Embryonic facial prominence (tissue), 1 donor: ENCODE data around the gene LRRC15.

Experiments used
- DNase-seq: peaks from one replicate; pipeline ENCODE4 v3.0.0-alpha.2; 2016; ENCODE audit errors: extremely low spot score

LRRC15 gene

DNA sequence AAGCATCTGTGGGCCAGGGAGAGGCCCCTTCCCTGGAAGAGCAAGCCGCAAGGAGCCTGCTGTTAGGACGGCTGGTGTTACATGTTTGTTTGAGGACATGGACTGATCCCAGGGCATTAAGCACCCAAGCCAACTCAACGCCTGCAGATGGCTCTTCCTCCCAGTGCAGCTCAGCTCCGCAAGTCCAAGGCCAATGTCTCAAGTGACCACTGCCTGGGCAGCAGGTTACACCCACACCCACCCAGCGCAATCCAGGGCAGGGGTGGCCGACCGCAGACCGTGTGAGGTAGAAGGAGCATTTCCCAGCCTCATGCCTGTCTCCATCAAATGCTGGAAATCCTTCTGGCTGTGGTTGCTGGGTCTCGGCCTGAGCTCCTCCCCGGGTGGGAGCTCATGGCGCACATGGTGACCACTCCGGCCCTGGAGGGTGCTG, 15.0 kb upstream of the LRRC15 start:
- no peak for DNase-seq

DNA sequence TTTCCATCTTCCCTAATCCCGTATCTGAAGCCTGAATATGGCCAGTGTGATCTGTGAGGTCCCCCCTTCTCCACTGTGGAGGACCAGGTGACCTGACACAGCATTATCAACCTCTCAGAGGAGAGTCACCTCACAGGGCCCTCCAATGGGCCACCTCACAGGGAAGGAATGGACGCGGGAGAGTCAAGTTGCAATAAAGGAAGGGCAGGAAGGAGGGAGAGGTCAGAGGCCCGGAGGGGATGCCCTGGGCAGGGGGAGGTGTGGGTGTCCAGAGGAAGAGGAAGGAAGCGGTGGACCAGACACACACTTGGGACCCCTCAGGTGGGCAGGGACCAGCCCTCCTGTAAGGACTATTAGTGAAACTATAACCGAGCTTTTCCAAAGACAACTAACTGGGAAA, 14.6 kb upstream of the LRRC15 start:
- no peak for DNase-seq

DNA sequence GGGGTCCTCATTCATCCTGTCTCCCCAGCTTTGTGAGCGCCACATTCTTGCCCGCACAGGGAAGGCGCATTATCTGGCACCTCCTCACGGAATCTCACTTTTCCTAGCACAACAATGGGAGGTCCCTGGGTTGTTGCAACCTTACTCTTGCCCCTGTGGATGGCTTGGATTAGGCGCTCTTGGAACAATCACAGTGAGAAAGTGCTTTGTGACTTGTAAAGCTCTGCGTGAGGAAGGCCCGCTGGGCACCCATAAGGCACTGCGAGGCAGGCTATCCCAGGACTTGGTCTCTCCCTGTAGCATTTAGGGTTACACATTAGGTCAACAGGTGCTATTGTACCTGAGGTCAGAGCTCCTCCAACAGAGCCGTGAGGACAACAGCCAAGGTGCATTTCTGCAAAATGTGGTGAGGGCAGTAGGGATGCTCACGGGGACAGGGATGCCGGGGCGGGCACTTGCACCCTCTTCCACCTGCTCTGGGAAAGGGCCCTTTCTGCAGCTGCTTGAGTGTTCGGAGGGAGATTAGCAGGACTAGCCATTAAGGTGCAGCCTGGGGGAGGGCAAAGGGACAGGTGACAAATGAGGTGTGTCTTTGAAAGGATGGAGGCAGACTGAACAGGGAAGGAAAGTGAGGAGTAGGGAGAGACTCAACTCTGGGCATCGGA, 13.9 kb upstream of the LRRC15 start:
- DNase-seq = no peak

DNA sequence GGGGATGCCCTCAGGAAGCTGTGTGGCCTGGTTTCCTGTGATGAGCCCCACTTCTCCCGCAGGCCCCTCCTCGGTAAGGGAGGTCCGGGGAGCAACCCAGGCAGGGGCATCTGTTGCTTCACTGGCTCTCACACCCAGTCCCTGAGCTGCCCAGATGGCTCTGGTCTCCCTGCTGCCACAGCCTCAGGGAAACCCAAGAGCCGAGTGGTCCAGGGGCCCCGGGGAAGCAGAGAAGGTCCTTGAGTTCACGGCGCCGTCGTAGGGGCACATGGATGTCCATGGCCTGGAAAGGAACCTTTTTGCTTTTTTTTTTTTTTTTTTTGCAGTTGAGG, 13.3 kb upstream of the LRRC15 start:
- DNase-seq = no peak

DNA sequence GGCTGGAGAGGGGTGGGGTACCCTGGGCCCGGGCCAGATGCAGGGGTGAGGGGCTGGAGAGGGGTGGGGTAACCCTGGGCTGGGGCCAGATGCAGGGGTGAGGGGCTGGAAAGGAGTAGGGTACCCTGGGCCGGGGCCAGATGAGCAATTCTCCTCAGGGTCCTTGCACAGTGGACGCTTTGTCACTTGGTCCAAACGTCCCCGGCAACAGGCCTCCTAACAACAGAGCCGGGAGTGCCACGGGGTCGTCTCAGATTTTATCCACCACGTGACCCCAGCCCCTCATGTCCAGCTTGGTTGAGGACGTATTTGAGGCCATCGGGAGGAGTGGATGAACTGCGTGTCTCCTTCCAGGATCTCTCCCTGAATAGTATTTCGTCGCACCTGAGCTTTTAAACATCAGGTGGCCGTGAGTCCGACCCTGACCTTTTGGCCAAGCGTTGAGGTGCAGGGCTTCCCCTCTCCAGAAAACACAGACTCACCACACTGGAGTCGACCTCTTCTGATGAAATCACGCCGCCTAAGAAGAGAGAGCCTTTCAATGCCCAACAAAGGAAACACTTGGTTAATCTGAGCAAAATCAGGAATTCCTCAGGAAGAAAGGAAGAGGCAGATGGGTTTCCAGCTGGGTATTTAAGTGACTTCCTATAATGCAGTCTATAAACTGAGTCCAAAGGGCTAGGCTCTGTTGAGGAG, 12.8 kb upstream of the LRRC15 start:
- DNase-seq = no peak

DNA sequence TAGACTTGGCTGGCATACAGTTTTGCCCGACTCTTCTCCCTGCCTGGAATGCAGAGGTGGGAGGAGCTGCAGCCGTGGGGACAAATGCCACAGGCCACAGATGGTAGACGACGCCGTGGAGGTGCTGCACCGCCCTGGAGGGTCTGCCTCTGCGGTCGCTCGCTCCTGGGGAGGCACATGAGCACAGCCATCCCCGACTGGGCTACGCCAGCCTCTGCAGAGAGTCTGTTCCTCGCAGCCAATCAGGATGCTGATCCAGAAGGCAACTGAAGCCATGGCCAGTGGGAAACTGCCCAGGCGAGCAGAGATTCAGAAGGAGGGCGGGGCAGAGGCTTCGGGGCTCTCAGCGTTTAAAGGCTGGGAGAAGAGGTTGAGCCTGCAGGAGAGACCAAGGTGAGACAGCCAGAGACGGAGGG, 11.9 kb upstream of the LRRC15 start:
- DNase-seq = no peak

DNA sequence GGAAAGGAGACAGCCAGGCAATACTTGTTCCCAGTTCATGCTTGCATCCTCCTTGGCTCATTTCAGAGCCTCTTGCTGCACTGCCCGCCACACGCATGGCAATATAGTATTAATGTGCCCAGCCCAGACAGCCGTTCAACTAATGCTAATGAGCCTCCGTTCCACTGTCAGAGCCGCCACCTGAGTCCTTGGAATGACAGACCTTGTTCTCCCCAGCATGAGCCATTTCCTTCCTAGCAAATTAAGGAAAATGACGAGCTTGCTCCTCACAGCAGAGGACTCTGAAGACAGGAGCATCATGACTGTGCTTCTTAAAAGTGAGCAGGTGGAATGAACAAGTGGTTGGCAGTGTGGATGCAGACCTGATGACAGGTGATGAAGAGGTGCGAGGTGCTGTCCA, 10.8 kb upstream of the LRRC15 start:
- DNase-seq = no peak

DNA sequence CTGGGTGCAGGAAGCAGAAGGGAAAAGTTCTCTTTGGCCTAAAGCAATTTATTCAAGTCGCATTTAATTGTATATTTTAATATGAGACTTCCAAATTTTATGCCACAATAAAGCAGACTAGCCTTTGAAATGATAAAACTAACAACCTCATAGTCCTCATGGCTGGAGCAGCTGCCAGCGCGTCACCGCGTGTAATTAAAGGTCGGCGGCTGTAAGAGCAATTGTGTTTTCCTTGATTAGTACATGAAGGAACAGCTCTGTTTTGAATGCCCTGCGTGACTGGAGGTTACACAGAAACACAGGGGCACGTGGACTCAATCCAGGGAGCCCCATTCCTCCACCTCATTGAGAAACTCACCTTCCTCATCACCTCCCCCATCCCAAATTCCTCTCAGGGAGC, 10.1 kb upstream of the LRRC15 start:
- no peak for DNase-seq

DNA sequence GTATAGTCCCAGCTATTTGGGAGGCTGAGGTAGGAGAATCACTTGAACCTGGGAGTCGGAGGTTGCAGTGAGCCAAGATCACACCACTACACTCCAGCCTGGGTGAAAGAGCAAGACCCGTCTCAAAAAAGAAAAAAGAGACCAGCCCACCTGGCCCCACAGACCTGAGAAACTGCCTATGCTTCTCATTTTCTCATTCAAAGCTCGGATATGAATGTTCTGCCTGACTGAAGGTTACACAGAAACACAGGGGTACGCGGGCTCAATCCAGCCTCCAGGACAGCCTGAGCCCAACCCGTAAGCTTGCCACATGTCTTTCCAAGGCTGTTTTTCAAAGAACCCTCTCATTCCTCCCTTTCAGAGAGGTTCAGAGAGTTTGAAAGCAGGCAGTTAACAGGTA, 9.7 kb upstream of the LRRC15 start:
- DNase-seq = no peak

DNA sequence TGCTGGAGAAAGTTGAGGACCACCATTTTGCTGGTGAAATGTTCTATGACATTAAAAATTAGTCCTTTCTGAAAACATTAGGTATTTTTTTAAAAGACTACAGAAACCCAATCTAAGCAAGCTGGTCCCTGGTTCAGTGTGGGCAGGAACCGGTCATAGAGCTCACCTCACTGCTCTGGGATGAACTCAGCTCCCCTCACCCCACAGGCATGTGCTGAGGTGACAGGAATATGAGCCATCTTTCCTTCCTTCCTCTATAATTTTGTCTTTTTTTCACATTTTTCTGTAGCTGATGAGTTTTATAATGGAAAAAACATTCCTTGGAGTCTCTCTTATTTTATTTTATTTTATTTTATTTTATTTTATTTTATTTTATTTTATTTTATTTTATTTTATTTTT, 8.2 kb upstream of the LRRC15 start:
- DNase-seq = no peak

DNA sequence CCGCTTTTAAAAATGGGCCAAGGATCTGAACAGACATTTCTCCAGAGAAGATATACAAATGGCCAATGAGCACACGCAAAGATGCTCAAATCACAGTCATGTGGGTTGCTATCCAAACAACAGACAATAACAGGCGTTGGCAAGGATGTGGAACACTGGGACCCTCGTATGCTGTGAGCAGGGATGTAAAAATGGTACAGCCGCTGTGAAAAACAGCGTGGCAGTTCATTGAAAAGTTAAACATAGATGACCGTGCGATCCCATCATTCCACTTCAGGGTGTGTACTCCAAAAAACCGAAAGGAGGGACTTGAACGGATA, 6.7 kb upstream of the LRRC15 start:
- DNase-seq = no peak

DNA sequence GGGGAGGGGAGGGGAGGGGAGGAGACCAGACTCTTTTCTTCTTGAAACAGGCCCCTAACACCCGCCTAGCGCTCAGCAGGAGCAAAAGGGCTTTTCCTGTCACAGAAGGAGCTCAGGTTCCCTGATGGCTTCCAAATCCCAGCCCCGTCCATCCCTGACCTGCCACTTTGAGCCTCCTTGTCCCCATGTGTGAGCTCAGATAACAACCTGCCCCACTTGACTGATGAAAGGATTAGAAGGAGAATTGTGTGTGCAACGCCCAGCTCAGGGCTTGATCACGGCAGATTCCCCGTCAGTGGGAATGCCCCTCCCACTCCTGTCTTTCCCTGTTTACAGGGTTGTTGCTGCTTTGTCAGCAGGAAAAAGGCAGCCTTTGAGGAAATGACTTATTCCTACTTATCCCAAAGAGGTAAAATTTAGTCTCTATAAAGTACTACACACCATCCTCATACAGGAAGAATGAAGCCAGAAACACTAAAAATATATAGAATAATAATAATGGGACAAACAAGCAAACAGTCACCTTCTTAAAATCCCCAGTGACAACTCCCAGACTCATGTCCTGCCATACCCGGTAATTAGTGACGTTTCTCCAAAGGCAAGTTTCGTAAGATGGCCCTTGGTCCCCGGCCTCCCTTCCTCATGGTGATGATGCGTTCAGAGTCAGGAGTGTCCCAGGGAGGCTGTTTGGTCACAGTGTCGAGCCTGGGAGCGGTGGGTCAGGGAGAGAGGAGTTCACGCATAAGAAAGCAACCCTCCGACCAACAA, 6.1 kb upstream of the LRRC15 start:
- DNase-seq = no peak

DNA sequence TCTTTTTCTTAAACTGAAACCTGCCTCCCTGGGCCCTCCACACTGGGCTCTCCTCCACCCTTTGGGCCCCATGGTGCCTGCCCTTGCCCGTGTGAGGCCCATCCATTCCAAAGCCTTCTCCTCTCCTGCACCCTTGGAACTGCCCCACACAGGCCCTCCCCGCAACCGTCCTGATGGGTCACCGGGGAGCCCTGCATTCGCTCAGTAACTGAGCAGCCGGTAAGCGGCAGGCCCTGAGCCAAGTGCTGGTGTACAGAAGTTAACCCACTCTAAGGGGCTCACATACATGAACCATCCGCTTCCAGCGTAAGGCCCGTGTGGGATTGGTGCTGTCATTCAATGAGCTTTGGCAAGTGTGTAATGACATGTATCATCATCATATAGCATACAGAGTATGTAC, 5.4 kb upstream of the LRRC15 start:
- DNase-seq = no peak

DNA sequence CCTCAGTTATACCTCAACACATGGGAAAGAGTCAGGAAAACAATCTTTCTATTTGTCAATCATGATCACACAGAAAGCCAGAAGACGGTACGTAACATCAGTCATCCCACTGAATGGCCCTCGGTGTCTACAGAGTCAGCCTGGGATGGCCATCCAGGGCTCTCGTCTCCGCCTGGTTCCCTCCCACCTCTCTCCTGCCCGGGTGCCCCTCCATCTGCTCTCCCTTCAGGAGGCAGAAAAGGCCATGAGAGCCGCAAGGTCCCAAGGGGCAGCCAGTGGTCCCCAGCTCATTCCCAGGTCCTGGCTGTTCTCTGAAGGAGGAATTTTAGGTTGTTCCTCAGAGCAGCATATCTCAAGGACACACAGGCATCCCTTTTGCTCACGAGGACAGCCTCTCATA, 4.4 kb upstream of the LRRC15 start:
- no peak for DNase-seq

DNA sequence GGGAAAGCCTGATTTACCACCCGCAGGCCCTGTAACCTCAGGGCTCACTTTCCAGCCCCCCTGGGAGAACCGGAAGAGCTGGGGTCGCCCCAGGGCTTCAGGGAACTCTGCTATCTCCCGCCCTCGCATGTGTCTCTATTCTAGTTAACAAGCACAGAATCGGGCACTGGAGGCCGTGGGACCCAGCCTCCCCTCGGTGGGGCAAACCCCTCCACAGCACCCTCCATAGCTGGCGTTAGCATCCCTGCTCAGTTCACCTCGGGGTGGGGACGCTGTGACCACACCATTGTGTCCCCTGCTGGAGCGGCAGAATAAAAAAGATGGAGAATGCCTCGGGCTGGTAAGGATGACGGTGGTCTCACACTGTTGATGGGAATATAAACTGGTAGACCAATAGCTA, 3.5 kb upstream of the LRRC15 start:
- DNase-seq = no peak

DNA sequence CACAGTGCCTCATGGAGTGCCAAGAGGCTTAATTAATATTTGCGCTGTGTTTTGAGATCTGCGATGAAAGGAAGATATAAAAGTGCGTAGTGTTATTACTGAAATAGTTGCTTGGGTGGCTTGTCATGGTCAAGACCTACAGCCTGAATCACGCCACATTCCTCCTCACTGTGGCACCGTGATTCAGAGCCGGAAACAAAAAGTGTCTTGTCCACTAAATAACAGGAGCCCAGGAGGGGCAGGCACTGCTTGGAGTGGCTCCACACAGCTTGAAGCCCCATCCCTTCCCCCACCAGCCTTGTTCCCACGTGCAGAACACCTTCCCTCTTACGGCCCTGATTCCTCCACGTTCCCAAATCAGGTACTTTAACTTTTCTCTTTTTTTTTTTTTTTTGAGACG, 1.2 kb upstream of the LRRC15 start:
- DNase-seq = no peak

DNA sequence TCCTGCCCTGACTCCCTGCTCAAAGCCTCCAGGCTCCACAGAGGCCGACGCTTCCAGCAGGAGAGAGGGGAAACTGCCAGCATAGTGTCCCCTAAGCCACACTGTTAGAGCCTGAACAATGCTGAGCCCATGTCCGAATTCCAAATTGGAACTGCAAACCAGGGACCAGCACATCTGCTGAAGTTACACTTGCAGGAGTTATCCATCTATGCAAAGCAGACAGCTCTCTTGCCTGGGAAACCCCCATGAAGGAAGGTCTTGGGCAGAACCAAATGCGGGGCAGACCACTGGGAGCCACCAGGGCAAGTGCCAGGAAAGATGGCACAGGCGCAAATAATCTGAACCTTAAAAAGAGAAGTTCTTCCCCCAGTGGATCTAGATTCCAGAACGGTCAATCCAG, 625 bp downstream of the LRRC15 start:
- no peak for DNase-seq

DNA sequence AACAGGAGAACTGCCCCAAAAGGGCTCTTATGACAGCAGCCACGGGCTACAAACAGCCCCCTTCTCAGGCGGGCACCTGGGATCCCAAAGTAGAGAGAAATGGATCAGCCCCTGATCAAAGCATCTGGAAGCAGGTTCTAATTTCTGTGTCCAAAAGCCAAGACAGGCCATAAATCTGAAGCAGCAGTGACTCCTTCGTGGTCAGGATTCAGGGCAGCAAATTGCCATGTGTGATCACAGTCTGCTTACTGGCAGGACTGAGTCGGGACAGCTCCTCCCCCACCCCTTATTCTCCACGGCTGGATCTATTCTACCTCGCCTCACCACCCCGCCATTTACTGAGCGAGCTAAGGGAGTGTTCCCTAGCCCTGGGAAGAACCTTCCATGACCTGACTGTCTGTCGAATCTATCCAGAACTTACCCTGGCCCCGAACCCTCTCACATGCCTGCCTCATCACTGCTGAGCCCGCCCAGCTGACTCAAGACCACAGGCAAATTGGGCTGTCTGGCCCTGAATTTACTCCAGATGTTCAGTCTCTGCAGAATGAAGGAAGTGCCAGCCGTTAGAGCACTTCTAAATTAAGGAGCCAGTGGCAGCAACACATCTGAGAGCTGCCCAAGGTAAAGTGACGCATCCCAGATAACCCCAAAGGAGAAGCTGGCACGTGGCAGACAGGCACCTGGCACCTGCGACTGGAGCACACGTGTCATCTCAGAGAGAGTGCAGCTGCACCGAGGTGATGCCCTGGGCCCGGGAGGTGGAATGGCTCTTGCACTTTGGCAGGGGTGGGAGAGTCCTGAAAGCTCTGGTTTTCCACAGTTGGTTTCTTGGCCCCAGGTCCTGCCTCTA, 1.3 kb downstream of the LRRC15 start:
- DNase-seq = peak; percentile 67

DNA sequence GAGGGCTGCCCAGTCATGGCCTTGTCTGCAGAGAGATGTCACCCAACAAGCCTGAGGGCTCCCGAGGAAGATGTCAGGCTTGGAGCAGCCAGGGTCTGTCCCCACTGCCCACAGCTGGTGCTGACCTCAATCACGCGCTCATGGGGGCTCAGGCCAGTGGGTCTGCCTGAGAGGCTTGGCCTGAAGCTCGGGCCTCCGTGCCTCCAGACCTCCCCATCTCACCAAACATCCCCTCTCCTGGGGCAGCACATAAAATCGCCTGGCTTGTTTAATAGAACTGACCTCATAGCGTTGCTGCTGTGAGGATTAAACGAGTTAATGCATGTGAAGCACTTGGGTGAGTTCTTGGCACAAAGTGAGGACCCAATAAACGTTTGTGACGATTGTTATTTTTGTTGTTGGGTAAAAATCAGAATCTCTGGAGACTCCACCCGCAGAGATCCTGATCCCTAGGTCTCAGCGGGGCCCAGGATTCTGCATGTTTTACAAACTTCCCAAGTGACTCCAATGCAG, 3.5 kb downstream of the LRRC15 start:
- DNase-seq = no peak

DNA sequence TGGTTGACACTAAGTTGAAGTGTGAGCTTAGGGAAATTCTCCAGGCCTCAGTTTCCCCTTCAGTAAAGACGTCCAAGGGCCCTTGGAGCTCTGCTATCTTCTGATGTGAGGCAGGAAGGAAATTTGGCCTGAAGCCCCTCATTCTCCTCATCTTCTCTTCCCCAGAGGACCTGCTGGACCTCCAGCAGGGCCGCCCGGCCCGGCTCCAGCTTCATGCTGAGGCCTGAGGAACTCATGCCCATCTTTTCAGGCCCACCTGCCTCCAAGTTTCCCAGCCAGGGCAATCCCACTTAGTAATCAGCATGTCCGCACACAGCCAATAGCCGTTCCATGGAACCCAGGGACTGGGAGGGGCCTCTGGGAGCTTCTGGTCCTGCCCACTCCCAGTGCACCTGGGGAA, 4.0 kb downstream of the LRRC15 start:
- DNase-seq = no peak

DNA sequence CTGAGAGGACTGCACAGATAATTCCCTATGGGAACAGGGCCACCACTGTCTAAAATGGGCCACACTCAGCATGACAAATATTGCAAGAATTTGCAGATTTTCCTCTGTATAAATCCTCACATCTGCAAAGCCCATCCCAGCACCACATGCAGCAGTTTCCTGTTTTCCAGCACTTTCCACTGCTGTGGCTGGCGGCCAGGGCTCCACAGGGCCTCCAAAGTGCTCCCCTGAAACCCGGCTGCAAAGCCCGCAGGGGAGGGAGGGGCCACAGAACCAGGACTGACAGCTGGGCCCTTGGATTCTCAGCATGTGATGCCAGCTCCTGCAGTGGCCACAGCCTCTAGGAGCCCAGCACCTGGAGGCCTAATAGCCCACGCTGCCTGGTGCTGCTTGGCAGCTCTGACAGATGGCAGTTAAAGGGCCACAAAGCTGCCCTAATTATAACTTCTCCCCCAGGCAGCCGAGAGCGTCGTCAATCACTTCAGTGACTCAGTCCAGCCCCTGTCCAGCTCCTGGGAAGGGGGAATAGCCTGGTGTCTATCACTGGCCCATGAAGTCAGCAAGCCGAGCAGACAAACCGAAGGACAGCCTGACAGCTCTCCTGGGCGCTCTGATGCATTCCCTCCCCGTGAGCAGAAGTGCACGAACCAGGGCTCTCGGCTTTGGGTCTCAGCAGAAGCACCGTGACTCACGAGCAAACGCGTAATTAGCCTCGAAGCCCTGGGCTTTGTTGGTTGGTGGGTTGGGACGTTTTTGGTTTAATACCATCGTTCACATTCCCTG, 4.7 kb downstream of the LRRC15 start:
- DNase-seq = no peak

DNA sequence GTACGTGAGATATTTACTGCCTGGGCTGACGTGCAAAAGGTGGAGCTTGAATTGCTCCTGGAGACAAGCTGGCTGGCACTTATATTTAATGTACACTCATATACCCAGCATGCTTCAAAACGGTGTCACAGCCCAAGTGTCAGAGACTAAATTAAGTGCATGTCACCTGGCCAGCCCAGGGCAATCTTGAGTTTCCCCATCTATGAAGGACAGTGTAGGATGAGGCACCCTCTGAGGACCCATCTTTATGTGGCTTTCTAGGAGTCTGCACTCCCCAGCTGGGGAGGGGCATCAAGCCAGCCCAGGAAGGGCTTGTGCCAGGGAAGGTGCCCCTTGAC, 5.3 kb downstream of the LRRC15 start:
- DNase-seq = no peak
